Karpas-422 (cell line): Measurements from ENCODE around the gene RTN3. TPM values are rescaled to one million over a fixed set of nuclear protein-coding genes. Genes with fewer than 3 reads are reported as not detected.
A peak's percentile ranks its signal among the peaks of the same experiment; 100 is the strongest.
"Not testable (repeated sequence)": the region's sequence is repeated elsewhere in the genome, so short reads cannot be mapped to it uniquely, and the experiment has no call there.

ENCODE experiments used
- DNase-seq: peaks from one replicate; pipeline ENCODE4 v3.0.0-alpha.2; 2015
- H2AFZ ChIP-seq: fragments of 200-600 bp; sonication (generic); 2 replicates; pipeline ENCODE4 v1.6.1; 2014; ENCODE audit warnings: antibody characterized with exemption, low read length, mixed read lengths
- H3K27ac ChIP-seq: fragments of 200-600 bp; sonication (generic); 2 replicates; pipeline ENCODE4 v1.5.1; 2014; ENCODE audit warnings: mild to moderate bottlenecking, low read length, moderate library complexity
- H3K27me3 ChIP-seq: fragments of 200-600 bp; sonication (generic); 2 replicates; pipeline ENCODE4 v1.6.1; 2014; ENCODE audit warnings: low read length, mixed read lengths
- H3K36me3 ChIP-seq: fragments of 200-600 bp; sonication (generic); 2 replicates; pipeline ENCODE4 v1.6.1; 2014; ENCODE audit warnings: low read length, mixed read lengths; ENCODE audit not compliant: insufficient read depth
- H3K4me1 ChIP-seq: fragments of 200-600 bp; sonication (generic); 2 replicates; pipeline ENCODE4 v1.6.1; 2014; ENCODE audit warnings: mild to moderate bottlenecking, low read length, mixed read lengths
- H3K4me2 ChIP-seq: fragments of 200-600 bp; sonication (generic); 2 replicates; pipeline ENCODE4 v1.6.1; 2014; ENCODE audit warnings: low read length, low read depth, mild to moderate bottlenecking; ENCODE audit not compliant: poor library complexity, severe bottlenecking
- H3K4me3 ChIP-seq: fragments of 200-600 bp; sonication (generic); 2 replicates; pipeline ENCODE4 v1.5.1; 2014; ENCODE audit warnings: mild to moderate bottlenecking, antibody characterized with exemption, low read length, mixed read lengths
- H3K79me2 ChIP-seq: fragments of 200-600 bp; sonication (generic); 2 replicates; pipeline ENCODE4 v1.6.1; 2014; ENCODE audit warnings: mild to moderate bottlenecking, low read length, mixed read lengths
- H3K9ac ChIP-seq: fragments of 200-600 bp; sonication (generic); 2 replicates; pipeline ENCODE4 v1.6.0; 2014; ENCODE audit warnings: low read length
- H3K9me2 ChIP-seq: fragments of 200-600 bp; sonication (generic), shearing (Covaris generic); replicated peaks from 2 replicates; pipeline ENCODE4 v1.6.0; 2014; ENCODE audit warnings: mild to moderate bottlenecking, low read length, moderate library complexity; ENCODE audit not compliant: insufficient read depth
- H3K9me3 ChIP-seq: fragments of 300-700, 200-600 bp; sonication (generic); 2 replicates; pipeline ENCODE4 v1.6.1; 2014; ENCODE audit warnings: low read length, mixed read lengths
- H4K20me1 ChIP-seq: fragments of 200-600 bp; sonication (generic); 2 replicates; pipeline ENCODE4 v1.6.1; 2014; ENCODE audit warnings: mild to moderate bottlenecking, antibody characterized with exemption, low read length, low read depth; ENCODE audit not compliant: insufficient read depth
- total RNA-seq: library from RNA; depleted of rRNA; stranded (reverse); fragments of >200 nt; shearing (Covaris generic); gene quantifications from 2 replicates; pipeline ENCODE4 v1.2.3, GENCODE V29; 2014; ENCODE audit warnings: low replicate concordance

RTN3 gene
- total RNA-seq, 1 experiment from 2014 or later = 118 TPM

DNA sequence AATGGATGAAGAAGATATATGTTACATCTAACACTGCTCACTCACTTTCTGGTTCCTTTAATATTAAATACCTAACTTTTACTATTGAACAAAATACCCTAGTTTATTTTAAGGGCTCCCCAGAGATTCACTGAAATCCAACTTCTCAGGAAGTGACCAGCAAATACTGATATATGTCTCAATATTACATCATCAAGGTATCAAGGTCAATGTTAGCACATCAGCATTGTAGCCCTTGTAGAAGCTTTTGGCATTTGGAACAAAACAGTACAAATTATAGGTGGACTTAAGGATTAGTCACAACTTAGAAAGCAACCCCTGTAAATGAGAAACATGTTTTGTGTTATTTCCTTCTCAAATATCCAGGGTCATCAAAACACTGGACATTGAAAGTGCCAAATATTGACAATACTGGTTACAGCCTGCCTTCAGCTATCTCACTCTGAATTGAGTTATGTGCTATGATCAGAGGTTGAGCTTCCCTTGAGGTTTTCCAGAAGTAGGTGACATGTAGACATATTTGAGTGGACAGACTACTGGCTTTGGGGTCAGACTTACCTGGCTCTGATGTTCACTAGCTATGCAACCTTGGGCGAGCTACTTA lies 8.3 kb upstream of the RTN3 start:
- peaks cover 21% of the 10 kb centered on the region for H3K4me1 ChIP-seq
- H3K27me3 ChIP-seq = no peaks in the 10 kb centered on the region
- H3K9ac ChIP-seq = no peak overlapping the region
- no peak overlapping the region for H3K4me3 ChIP-seq
- no peak overlapping the region for H3K27ac ChIP-seq
- no peak for DNase-seq
- no peak overlapping the region for H3K4me2 ChIP-seq
- no peak overlapping the region for H2AFZ ChIP-seq
- peaks cover 32% of the 10 kb centered on the region for H3K79me2 ChIP-seq
- no peaks in the 10 kb centered on the region for H3K9me2 ChIP-seq
- no peaks in the 10 kb centered on the region for H3K36me3 ChIP-seq
- no peaks in the 10 kb centered on the region for H4K20me1 ChIP-seq
- H3K9me3 ChIP-seq = no peaks in the 10 kb centered on the region

- no peak overlapping the region for H3K9ac ChIP-seq
- no peaks in the 10 kb centered on the region for H4K20me1 ChIP-seq
- H3K4me1 ChIP-seq = peaks cover 16% of the 10 kb centered on the region
- no peak overlapping the region for H3K4me3 ChIP-seq
- no peak overlapping the region for H3K27ac ChIP-seq
- DNase-seq = no peak
- H3K79me2 ChIP-seq = peaks cover 26% of the 10 kb centered on the region
- no peaks in the 10 kb centered on the region for H3K9me3 ChIP-seq
- H3K9me2 ChIP-seq = no peaks in the 10 kb centered on the region
- no peak overlapping the region for H3K4me2 ChIP-seq
- no peaks in the 10 kb centered on the region for H3K36me3 ChIP-seq
- no peaks in the 10 kb centered on the region for H3K27me3 ChIP-seq
- H2AFZ ChIP-seq = no peak overlapping the region
These were observed 7.7 kb upstream of the RTN3 start for GRCh38 chr11:63673579-63673978.

- Histone ChIP-seq H3K9ac (peak overlapping the region; percentile 63), H3K27ac (no peak overlapping the region)
These were observed 423 bp upstream of the RTN3 start for GRCh38 chr11:63680834-63681320.

GRCh38 chr11:63682066-63683021 lies 1.0 kb downstream of the RTN3 start:
- peak overlapping the region; percentile 89; the same call in 1 of the 2 replicates for H2AFZ ChIP-seq
- H3K9me2 ChIP-seq = no peaks in the 10 kb centered on the region
- H3K27ac ChIP-seq = peak overlapping the region; percentile 89
- H3K4me1 ChIP-seq = peaks cover 18% of the 10 kb centered on the region
- H3K79me2 ChIP-seq = peaks cover 58% of the 10 kb centered on the region
- peak overlapping the region; percentile 84 for H3K4me3 ChIP-seq
- peak overlapping the region; percentile 90 for H3K9ac ChIP-seq
- H3K4me2 ChIP-seq = peak overlapping the region; percentile 77
- no peaks in the 10 kb centered on the region for H3K27me3 ChIP-seq
- DNase-seq = peak; percentile 70
- no peaks in the 10 kb centered on the region for H3K9me3 ChIP-seq
- peaks cover 5% of the 10 kb centered on the region; the same call in 1 of the 2 replicates for H4K20me1 ChIP-seq
- no peaks in the 10 kb centered on the region for H3K36me3 ChIP-seq

More at GRCh38 chr11:63680834-63681320, 423 bp upstream of the RTN3 start:
- Histone ChIP-seq H2AFZ (peak overlapping the region; percentile 91), H3K4me3 (peak overlapping the region; percentile 84), H4K20me1 (peaks cover 5% of the 10 kb centered on the region; the same call in 1 of the 2 replicates), H3K4me2 (peak overlapping the region; percentile 77), H3K36me3 (no peaks in the 10 kb centered on the region), H3K79me2 (peaks cover 44% of the 10 kb centered on the region), H3K9me2 (no peaks in the 10 kb centered on the region), H3K4me1 (peaks cover 18% of the 10 kb centered on the region), H3K9me3 (no peaks in the 10 kb centered on the region), H3K27me3 (no peaks in the 10 kb centered on the region)
- peak; percentile 63 for DNase-seq

GRCh38 chr11:63683133-63683991 lies 2.1 kb downstream of the RTN3 start:
- Histone ChIP-seq H3K4me1 (peaks cover 18% of the 10 kb centered on the region), H3K79me2 (peaks cover 68% of the 10 kb centered on the region), H3K36me3 (no peaks in the 10 kb centered on the region), H3K4me3 (peak overlapping the region; percentile 84), H3K9ac (peak overlapping the region; percentile 90), H3K27me3 (no peaks in the 10 kb centered on the region), H3K27ac (peak overlapping the region; percentile 89), H3K4me2 (peak overlapping the region; percentile 77), H4K20me1 (peaks cover 5% of the 10 kb centered on the region; the same call in 1 of the 2 replicates), H2AFZ (no peak overlapping the region), H3K9me3 (no peaks in the 10 kb centered on the region), H3K9me2 (no peaks in the 10 kb centered on the region)
- peak; percentile 62 for DNase-seq

DNA sequence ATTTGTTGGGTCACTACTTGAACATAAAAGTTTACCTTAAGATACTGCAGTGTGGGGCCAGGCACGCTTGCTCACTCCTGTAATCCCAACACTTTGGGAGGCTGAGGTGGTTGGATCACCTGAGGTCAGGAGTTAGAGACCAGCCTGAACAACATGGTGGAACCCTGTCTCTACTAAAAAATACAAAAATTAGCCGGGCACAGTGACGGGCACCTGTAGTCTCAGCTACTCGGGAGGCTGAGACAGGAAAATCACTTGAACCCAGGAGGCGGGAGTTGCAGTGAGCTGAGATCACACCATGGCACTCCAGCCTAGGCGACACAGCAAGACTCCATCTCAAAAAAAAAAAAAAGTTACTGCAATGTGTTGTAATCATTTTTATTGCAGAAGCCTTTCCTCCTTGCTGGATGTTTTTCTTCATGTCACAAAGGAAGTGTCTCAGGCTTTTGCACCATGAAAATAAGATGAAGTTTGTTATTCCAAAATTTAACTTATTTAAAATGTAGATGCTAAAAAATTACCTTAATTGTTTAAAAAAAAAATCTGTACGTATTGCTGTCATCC lies 3.9 kb downstream of the RTN3 start:
- H3K4me2 ChIP-seq, H3K4me3 ChIP-seq, H3K36me3 ChIP-seq, DNase-seq, H2AFZ ChIP-seq, H3K27me3 ChIP-seq, H3K27ac ChIP-seq, H4K20me1 ChIP-seq, H3K9me3 ChIP-seq, H3K9ac ChIP-seq, H3K9me2 ChIP-seq: not testable (repeated sequence)
- Histone ChIP-seq H3K4me1 (peaks cover 28% of the 10 kb centered on the region), H3K79me2 (peaks cover 87% of the 10 kb centered on the region)

GRCh38 chr11:63686926-63687325 lies 5.6 kb downstream of the RTN3 start:
- no peak overlapping the region for H3K27ac ChIP-seq
- H3K9me2 ChIP-seq = no peaks in the 10 kb centered on the region
- DNase-seq = no peak
- H3K79me2 ChIP-seq = peaks cover 99% of the 10 kb centered on the region
- no peak overlapping the region for H3K4me2 ChIP-seq
- H4K20me1 ChIP-seq = peaks cover 5% of the 10 kb centered on the region; the same call in 1 of the 2 replicates
- H3K9ac ChIP-seq = no peak overlapping the region
- peaks cover 21% of the 10 kb centered on the region for H3K4me1 ChIP-seq
- no peak overlapping the region for H2AFZ ChIP-seq
- no peaks in the 10 kb centered on the region for H3K9me3 ChIP-seq
- H3K4me3 ChIP-seq = no peak overlapping the region
- H3K27me3 ChIP-seq = no peaks in the 10 kb centered on the region
- no peaks in the 10 kb centered on the region for H3K36me3 ChIP-seq
